Neuron (in vitro differentiated cells): ENCODE results near the gene STPG2.

Experiments
- H2AFZ ChIP-seq: one replicate; pipeline ENCODE4 v1.6.1; 2013; ENCODE audit warnings: low read depth, mild to moderate bottlenecking, inconsistent platforms, low read length, moderate library complexity
- H3K27me3 ChIP-seq: one replicate; pipeline ENCODE4 v1.6.1; 2013; ENCODE audit warnings: low read length; ENCODE audit not compliant: insufficient read depth
- H3K36me3 ChIP-seq: one replicate; pipeline ENCODE4 v1.6.1; 2013; ENCODE audit warnings: low read length; ENCODE audit not compliant: insufficient read depth
- H3K4me1 ChIP-seq: one replicate; pipeline ENCODE4 v1.6.1; 2013; ENCODE audit warnings: low read length; ENCODE audit not compliant: insufficient read depth
- H3K4me3 ChIP-seq: 2 replicates; pipeline ENCODE4 v1.5.1; 2013; ENCODE audit warnings: mild to moderate bottlenecking, low read length, moderate library complexity
- H3K9me3 ChIP-seq: one replicate; pipeline ENCODE4 v1.6.1; 2013; ENCODE audit warnings: low read length

Gene STPG2

GRCh38 chr4:98046665-98047064 is 96.6 kb downstream of the STPG2 start:
- Histone ChIP-seq H3K9me3 (no peaks in the 10 kb centered on the region), H3K36me3 (no peaks in the 10 kb centered on the region), H2AFZ (no peak overlapping the region), H3K27me3 (no peaks in the 10 kb centered on the region), H3K4me1 (no peaks in the 10 kb centered on the region), H3K4me3 (no peak overlapping the region)

DNA sequence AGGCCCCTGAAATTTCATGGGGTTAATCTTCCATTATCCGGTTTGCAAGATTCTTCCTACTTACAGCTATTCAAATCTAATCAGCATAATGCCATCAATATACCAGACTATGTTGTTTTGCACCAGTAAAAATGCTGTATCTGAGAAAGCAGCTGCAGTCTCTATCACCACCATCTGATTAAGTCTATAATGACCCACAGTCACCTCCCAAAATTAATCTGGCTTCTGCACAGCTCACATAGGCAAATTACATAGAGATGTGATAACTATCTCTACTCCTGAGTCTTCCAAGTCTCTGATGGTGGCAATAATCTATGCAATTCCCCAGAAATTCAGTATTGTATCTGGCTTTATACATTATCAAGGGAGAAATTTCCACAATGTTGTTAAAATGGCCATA is 113.2 kb downstream of the STPG2 start:
- Histone ChIP-seq H3K27me3 (no peaks in the 10 kb centered on the region), H2AFZ (no peak overlapping the region), H3K4me1 (no peaks in the 10 kb centered on the region), H3K36me3 (no peaks in the 10 kb centered on the region), H3K4me3 (no peak overlapping the region), H3K9me3 (no peaks in the 10 kb centered on the region)

- no peak overlapping the region for H2AFZ ChIP-seq
- H3K4me3 ChIP-seq = no peak overlapping the region
- no peaks in the 10 kb centered on the region for H3K36me3 ChIP-seq
- no peaks in the 10 kb centered on the region for H3K9me3 ChIP-seq
- no peaks in the 10 kb centered on the region for H3K4me1 ChIP-seq
- no peaks in the 10 kb centered on the region for H3K27me3 ChIP-seq
These were observed 115.4 kb downstream of the STPG2 start for GRCh38 chr4:98027827-98028226.

- H2AFZ ChIP-seq = no peak overlapping the region
- no peak overlapping the region for H3K4me3 ChIP-seq
These were observed 116.9 kb downstream of the STPG2 start for GRCh38 chr4:98026362-98026761.

GRCh38 chr4:98006814-98007412 is 136.4 kb downstream of the STPG2 start:
- Histone ChIP-seq H3K4me3 (no peak overlapping the region), H3K4me1 (no peaks in the 10 kb centered on the region), H3K27me3 (no peaks in the 10 kb centered on the region), H3K9me3 (no peaks in the 10 kb centered on the region), H2AFZ (no peak overlapping the region), H3K36me3 (no peaks in the 10 kb centered on the region)

More at GRCh38 chr4:98026362-98026761, 116.9 kb downstream of the STPG2 start:
- Histone ChIP-seq H3K36me3 (no peaks in the 10 kb centered on the region), H3K27me3 (no peaks in the 10 kb centered on the region), H3K4me1 (no peaks in the 10 kb centered on the region), H3K9me3 (no peaks in the 10 kb centered on the region)

- H3K36me3 ChIP-seq = no peaks in the 10 kb centered on the region
- H3K4me3 ChIP-seq = no peak overlapping the region
- H3K9me3 ChIP-seq = no peaks in the 10 kb centered on the region
- H3K27me3 ChIP-seq = no peaks in the 10 kb centered on the region
- H2AFZ ChIP-seq = no peak overlapping the region
- H3K4me1 ChIP-seq = no peaks in the 10 kb centered on the region
These were observed 137.2 kb downstream of the STPG2 start for GRCh38 chr4:98006060-98006459.

DNA sequence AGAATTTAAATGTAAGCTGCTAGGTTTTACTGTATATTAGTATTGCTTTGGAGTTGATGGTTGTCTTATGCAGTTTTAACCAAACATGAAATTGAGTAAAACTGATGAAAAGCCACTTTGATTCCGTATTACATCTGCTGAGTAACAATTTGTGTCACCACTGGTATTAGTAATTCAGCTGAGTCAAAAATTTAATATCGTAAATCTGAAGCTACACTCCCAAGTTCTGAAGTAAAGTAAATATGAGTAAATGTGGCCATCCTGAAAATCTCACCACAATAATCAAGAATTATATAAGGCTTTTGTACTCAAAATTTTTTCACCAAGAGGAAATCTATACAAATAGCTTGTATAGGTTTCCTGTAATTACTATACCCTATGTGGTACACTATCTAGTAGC is 142.3 kb downstream of the STPG2 start:
- no peaks in the 10 kb centered on the region for H3K27me3 ChIP-seq
- no peak overlapping the region for H3K4me3 ChIP-seq
- H3K4me1 ChIP-seq = no peaks in the 10 kb centered on the region
- no peaks in the 10 kb centered on the region for H3K36me3 ChIP-seq
- H3K9me3 ChIP-seq = no peaks in the 10 kb centered on the region
- no peak overlapping the region for H2AFZ ChIP-seq

GRCh38 chr4:97998203-97998602 is 145.1 kb downstream of the STPG2 start:
- H3K4me1 ChIP-seq = no peaks in the 10 kb centered on the region
- H3K4me3 ChIP-seq = no peak overlapping the region
- H2AFZ ChIP-seq = no peak overlapping the region
- no peaks in the 10 kb centered on the region for H3K36me3 ChIP-seq
- H3K9me3 ChIP-seq = no peaks in the 10 kb centered on the region
- no peaks in the 10 kb centered on the region for H3K27me3 ChIP-seq

DNA sequence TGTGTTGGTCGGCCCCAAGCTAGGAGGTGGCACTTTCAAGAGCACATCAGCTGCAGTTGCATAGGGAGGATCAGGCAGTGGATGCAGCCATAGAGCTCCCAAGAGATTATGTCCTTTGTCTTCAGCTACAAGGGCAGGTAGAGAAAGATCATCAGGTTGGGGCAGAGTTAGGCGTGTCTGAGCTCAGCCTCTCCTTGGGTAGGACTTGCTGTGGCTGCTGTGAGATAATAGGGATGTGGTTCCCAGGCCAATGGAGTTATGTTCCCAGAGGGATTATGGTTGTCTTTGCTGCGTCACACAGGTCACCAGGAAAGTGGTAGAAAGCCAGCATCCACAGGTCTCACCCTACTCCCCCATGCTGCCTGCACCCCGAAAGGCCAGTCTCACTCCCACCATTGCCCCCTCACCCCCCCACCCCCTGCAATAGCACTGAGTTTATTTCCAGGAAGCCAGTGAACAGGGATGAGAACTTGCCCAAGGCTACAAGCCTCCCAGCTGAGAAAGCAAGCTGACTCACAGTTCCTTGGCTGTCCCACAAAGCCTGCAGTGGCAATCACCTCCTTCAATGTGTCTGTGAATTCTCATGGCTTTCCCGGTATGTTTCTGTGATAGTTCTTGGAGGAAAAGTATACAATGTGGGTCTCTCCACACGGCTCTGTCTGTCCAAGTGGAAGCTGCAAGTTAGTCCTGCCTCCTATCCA is 148.4 kb downstream of the STPG2 start:
- Histone ChIP-seq H3K4me1 (no peaks in the 10 kb centered on the region), H3K4me3 (no peak overlapping the region), H2AFZ (no peak overlapping the region), H3K27me3 (no peaks in the 10 kb centered on the region), H3K9me3 (no peaks in the 10 kb centered on the region), H3K36me3 (no peaks in the 10 kb centered on the region)

DNA sequence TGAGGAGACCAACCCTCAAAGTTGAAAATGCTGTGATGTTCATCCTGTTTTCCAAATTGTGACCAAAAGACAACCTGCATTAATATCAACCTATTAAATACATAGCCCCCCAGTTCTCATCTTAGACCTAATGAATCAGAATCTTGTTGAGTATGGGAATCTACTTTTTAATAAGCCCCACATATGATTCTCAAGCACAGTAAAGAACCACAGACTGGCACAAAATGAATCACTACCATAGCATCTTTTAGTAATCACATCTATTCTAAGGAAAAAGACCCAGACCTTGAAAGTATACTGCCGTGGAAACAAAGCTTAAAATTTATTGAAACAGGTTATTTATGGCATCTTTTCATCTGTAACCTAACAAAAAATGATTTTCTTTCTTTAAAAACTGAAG is 152.9 kb downstream of the STPG2 start:
- Histone ChIP-seq H3K4me1 (no peaks in the 10 kb centered on the region), H3K4me3 (no peak overlapping the region), H2AFZ (no peak overlapping the region), H3K27me3 (no peaks in the 10 kb centered on the region), H3K9me3 (no peaks in the 10 kb centered on the region), H3K36me3 (no peaks in the 10 kb centered on the region)

DNA sequence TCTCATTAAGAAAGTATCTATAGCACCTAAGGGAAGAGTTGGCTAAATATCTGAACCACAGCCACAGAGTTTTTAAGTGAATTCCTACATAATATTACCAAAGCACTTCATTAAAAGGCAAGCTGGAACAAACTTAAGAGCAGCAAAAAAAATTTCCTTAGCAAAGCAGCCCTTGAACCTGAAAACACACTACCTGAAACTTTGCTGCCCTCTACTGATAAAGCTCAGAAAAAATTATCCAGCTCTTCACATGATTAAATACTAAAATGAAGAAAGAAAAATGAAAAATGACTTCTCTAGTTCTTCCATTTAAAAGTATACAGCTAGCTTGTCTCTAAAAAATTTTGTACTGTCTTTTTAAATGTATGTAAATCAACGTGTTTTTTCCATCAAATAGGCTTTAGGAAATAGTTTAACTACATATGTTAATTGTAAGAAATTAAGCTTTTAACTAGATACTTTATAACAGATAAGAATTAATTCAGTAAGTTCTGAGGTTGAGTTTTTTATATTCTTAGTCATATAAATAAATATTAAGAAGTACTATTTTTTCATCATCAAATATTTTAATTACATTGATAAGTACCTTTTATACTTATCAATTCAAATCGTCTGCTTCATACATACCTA is 156.1 kb downstream of the STPG2 start:
- Histone ChIP-seq H3K4me3 (no peak overlapping the region), H3K9me3 (no peaks in the 10 kb centered on the region), H3K4me1 (no peaks in the 10 kb centered on the region), H2AFZ (no peak overlapping the region), H3K27me3 (no peaks in the 10 kb centered on the region), H3K36me3 (no peaks in the 10 kb centered on the region)

DNA sequence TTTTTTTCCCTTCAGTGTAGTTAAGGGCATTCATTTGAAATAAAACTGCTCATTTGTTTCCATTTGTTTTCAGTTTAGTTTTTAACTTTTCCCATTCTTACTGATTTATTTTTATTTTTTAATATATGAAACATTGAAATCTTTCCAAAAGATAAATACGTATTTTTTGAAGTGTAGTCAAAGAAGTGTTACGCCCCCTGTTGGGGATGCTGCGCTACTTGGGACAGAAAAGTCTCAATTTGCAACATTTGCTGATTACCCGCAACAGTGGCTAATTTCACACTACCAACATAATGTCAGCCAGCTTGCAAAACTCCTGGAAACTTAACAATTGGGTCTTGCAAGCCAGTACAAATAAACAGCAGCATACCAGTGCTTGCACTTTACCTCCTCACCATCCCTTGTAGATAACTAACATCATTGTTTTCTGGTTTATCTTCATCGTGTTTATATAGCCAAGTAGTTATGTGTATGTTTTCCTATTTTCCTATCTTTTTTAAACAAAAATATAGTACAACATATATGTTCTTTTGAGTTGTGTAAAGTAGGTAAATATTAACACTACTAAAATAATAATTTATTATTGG is 158.6 kb downstream of the STPG2 start:
- no peaks in the 10 kb centered on the region for H3K36me3 ChIP-seq
- H3K4me3 ChIP-seq = no peak overlapping the region
- no peaks in the 10 kb centered on the region for H3K4me1 ChIP-seq
- no peak overlapping the region for H2AFZ ChIP-seq
- no peaks in the 10 kb centered on the region for H3K9me3 ChIP-seq
- no peaks in the 10 kb centered on the region for H3K27me3 ChIP-seq

DNA sequence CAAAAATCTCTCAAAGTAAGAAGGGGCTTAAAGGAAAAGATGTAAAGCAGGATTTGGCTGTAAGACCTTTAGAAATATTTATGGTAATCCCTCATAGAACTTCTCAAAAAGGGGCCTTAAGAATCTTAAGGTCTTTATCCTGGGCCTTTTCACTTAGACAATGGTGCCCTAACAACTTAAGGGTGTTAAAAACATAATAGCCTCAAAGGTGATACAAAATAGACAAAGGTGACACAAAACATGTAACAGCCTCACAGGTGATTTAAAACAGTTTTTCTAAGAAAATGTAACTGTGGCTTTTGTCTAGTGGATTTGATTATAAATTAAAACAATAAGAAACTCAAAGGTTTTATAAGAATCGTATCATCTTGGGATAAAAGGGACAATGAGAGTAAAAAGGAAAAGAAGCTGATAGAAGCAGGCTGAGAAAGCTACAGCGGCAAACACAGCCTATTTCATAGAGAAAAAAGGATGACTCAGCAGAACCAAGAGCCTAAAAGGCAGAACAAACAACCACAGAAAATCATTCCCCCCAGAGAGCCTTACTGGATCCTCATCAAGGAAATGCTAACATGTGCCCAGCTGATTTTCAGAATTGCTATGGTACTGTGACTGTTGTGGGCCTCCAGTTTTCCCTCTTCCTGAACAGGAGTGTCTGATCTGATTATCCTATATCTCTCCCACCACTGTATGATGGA is 164.3 kb downstream of the STPG2 start:
- no peak overlapping the region for H3K4me3 ChIP-seq
- no peak overlapping the region for H2AFZ ChIP-seq
- no peaks in the 10 kb centered on the region for H3K9me3 ChIP-seq
- no peaks in the 10 kb centered on the region for H3K4me1 ChIP-seq
- no peaks in the 10 kb centered on the region for H3K36me3 ChIP-seq
- H3K27me3 ChIP-seq = no peaks in the 10 kb centered on the region
